OCI-LY3 (cell line): Measurements from ENCODE around the gene CAPN8.

ENCODE experiments used
- H2AFZ ChIP-seq: fragments of 200-600, 300-600 bp; shearing (Covaris generic); 2 replicates; pipeline ENCODE4 v1.6.0; 2014; ENCODE audit warnings: antibody characterized with exemption, low read depth, low read length
- H3K27ac ChIP-seq: fragments of 200-600, 300-600 bp; sonication (generic); 2 replicates; pipeline ENCODE4 v1.5.1; 2014; ENCODE audit warnings: mild to moderate bottlenecking, low read length, moderate library complexity, mixed read lengths
- H3K27me3 ChIP-seq: fragments of 200-600, 300-600 bp; sonication (generic); 2 replicates; pipeline ENCODE4 v1.6.1; 2014; ENCODE audit warnings: low read depth, low read length, mixed read lengths
- H3K36me3 ChIP-seq: fragments of 200-600, 300-600 bp; sonication (generic); replicated peaks from 2 replicates; pipeline ENCODE3; 2014; ENCODE audit warnings: low read depth, low read length, mixed read lengths
- H3K4me1 ChIP-seq: fragments of 300-600, 200-600 bp; sonication (generic); 2 replicates; pipeline ENCODE4 v1.6.1; 2014; ENCODE audit warnings: low read length, mixed read lengths
- H3K4me2 ChIP-seq: fragments of 200-600, 300-600 bp; sonication (generic); 2 replicates; pipeline ENCODE4 v1.6.1; 2014; ENCODE audit warnings: low read length, mixed read lengths
- H3K4me3 ChIP-seq: fragments of 300-600, 200-600 bp; sonication (generic); 2 replicates; pipeline ENCODE4 v1.5.1; 2014; ENCODE audit warnings: antibody characterized with exemption, mild to moderate bottlenecking, low read length, moderate library complexity
- H3K79me2 ChIP-seq: fragments of 300-600, 200-600 bp; shearing (Covaris generic); 2 replicates; pipeline ENCODE4 v1.6.1; 2014; ENCODE audit warnings: mild to moderate bottlenecking, low read length, mixed read lengths
- H3K9ac ChIP-seq: fragments of 300-600, 200-600 bp; shearing (Covaris generic); 2 replicates; pipeline ENCODE4 v1.6.0; 2014; ENCODE audit warnings: mild to moderate bottlenecking, low read length, moderate library complexity
- H3K9me3 ChIP-seq: fragments of 200-600, 300-600 bp; shearing (Covaris generic); 2 replicates; pipeline ENCODE4 v1.6.1; 2014; ENCODE audit warnings: low read length, mixed read lengths; ENCODE audit not compliant: insufficient read depth
- H4K20me1 ChIP-seq: fragments of 200-600, 300-600 bp; sonication (generic); 2 replicates; pipeline ENCODE4 v1.6.1; 2016; ENCODE audit warnings: low read length, mixed read lengths; ENCODE audit not compliant: insufficient read depth
- EZH2phosphoT487 ChIP-seq: fragments of 200-600 bp; shearing (Covaris generic); IDR thresholded peaks from 2 replicates; pipeline ENCODE4 v1.6.1; 2018; ENCODE audit warnings: antibody characterized with exemption, mixed run types, low read depth
- TF ChIP-seq, protein P1 (sequence below): fragments of 200-600, 300-600 bp; sonication (generic); IDR thresholded peaks from 2 replicates; pipeline ENCODE4 v1.5.1; 2014; ENCODE audit warnings: antibody characterized with exemption, low read length, low read depth

Gene CAPN8

GRCh38 chr1:223711747-223712193 lies 46.3 kb upstream of the CAPN8 start:
- Histone ChIP-seq H3K9ac (peak overlapping the region; percentile 73), H3K79me2 (peaks cover 4% of the 10 kb centered on the region; the same call in 1 of the 2 replicates), H3K36me3 (no peaks in the 10 kb centered on the region), H3K9me3 (no peaks in the 10 kb centered on the region), H3K4me3 (peak overlapping the region; percentile 79), H2AFZ (peak overlapping the region; percentile 72), H3K27ac (no peak overlapping the region), H3K4me1 (peaks cover 33% of the 10 kb centered on the region), H3K27me3 (peaks cover 9% of the 10 kb centered on the region; the same call in 1 of the 2 replicates), H4K20me1 (no peaks in the 10 kb centered on the region), H3K4me2 (peak overlapping the region; percentile 91)
- TF ChIP-seq, protein P1, sequence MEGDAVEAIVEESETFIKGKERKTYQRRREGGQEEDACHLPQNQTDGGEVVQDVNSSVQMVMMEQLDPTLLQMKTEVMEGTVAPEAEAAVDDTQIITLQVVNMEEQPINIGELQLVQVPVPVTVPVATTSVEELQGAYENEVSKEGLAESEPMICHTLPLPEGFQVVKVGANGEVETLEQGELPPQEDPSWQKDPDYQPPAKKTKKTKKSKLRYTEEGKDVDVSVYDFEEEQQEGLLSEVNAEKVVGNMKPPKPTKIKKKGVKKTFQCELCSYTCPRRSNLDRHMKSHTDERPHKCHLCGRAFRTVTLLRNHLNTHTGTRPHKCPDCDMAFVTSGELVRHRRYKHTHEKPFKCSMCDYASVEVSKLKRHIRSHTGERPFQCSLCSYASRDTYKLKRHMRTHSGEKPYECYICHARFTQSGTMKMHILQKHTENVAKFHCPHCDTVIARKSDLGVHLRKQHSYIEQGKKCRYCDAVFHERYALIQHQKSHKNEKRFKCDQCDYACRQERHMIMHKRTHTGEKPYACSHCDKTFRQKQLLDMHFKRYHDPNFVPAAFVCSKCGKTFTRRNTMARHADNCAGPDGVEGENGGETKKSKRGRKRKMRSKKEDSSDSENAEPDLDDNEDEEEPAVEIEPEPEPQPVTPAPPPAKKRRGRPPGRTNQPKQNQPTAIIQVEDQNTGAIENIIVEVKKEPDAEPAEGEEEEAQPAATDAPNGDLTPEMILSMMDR: no peak
- TF ChIP-seq EZH2phosphoT487: no peak

GRCh38 chr1:223711173-223711572 lies 45.7 kb upstream of the CAPN8 start:
- Histone ChIP-seq H4K20me1 (no peaks in the 10 kb centered on the region), H3K79me2 (peaks cover 4% of the 10 kb centered on the region; the same call in 1 of the 2 replicates), H2AFZ (no peak overlapping the region), H3K4me2 (no peak overlapping the region), H3K9me3 (no peaks in the 10 kb centered on the region), H3K4me1 (peaks cover 27% of the 10 kb centered on the region), H3K4me3 (no peak overlapping the region), H3K36me3 (no peaks in the 10 kb centered on the region), H3K27ac (no peak overlapping the region), H3K27me3 (peaks cover 9% of the 10 kb centered on the region; the same call in 1 of the 2 replicates), H3K9ac (no peak overlapping the region)
- TF ChIP-seq EZH2phosphoT487: no peak
- TF ChIP-seq, protein P1: no peak

DNA sequence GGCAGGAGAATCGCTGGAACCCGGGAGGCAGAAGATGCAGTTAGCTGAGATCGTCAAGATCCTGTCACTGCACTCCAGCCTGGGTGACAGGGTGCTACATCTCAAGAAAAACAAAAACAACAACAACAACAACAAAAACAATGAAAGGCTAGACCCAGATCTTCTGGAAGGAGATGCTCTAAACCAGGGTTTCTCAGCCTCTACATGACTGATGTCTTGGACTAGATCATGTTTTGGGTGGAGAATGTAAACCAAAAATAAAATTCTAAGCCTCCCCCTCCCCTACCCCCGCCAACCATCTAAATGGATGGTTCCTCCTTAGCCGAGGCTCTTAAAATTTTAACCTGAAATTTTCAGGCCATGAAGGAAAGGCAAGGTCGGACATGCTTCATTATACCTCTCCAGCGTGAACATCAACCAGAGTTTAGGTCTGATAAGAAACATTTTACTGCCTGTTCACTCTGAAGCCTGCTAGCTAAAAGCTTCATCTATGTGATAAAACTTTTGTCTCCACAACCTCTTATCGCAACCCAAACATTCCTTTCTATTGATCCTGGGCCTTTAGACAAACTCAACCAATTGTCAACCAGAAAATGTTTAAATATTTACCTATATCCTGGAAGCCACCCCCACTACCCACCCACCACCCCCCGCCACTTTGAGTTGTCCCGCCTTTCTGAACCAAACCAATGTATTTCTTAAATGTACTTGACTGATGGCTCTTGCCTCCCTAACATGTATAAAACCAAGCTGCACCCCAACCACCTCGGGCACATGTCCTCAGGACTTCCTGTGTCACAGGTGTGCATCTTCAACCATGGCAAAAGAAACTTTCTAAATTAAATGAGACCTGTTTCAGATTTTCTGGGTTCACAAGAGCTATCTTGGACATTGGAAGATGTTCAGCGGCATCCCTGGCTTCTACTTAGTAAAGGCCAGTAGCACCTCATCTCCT lies 45.0 kb upstream of the CAPN8 start:
- peaks cover 20% of the 10 kb centered on the region for H3K4me1 ChIP-seq
- no peak overlapping the region for H3K4me2 ChIP-seq

More for the DNA sequence above, 45.0 kb upstream of the CAPN8 start:
- Histone ChIP-seq H3K27me3 (peaks cover 11% of the 10 kb centered on the region; the same call in 1 of the 2 replicates), H2AFZ (no peak overlapping the region), H3K36me3 (no peaks in the 10 kb centered on the region), H3K9me3 (no peaks in the 10 kb centered on the region), H3K4me3 (no peak overlapping the region), H3K79me2 (peaks cover 4% of the 10 kb centered on the region; the same call in 1 of the 2 replicates), H4K20me1 (no peaks in the 10 kb centered on the region), H3K27ac (no peak overlapping the region), H3K9ac (no peak overlapping the region)
- TF ChIP-seq, protein P1: no peak
- TF ChIP-seq EZH2phosphoT487: no peak
